Measurements from ENCODE around the gene AOPEP.
"Not testable (repeated sequence)": the region's sequence is repeated elsewhere in the genome, so short reads cannot be mapped to it uniquely, and the experiment has no call there.

The AOPEP gene

GRCh38 chr9:95003689-95004410 is 277.4 kb downstream of the AOPEP start:
- peak; percentile 36 for DNase-seq

- peak; percentile 37 for DNase-seq
Measured at GRCh38 chr9:95004411-95005277, 278.1 kb downstream of the AOPEP start.

DNA sequence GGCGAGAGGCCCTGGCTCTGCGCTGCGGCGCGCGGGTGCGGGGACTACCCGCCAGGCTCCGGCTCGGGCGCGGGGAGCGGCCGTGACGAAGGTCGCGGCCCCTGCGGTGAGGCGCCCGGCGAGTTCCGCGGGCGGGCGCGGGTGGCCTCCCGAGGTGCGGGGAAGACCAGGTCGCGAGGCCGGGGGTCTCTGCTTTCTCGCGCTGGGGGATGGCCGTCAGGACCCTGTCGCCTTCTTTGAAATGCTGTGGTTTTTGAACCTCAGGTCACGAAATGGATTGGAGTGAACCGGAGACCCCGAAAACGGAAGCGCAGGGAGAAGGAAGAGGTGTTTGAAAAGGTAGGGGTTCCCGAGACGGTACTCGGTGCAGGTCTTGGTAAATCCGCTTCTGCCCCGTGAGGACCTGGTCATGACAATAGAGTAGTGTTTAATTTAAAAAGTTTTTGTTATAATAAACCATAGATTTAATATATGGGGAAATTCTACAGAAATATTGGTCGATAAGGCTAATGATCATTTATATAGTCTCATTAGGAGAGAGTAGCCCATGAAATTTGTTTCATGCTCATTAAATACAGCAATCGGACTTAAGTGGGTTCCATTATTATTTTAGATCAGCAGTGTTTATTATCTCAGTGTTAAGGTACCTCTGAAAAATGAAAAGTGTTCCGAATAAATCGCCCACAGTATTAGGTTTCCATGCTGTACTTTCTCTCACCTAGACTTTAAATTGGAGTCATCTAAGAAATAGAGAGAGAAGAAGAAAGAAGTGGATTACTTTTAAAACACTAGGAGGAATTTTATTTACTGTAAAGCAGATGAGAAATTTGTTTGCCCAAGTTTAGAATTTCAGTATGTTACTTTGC is 279.0 kb downstream of the AOPEP start:
- no peak for DNase-seq

GRCh38 chr9:95007226-95007869 is 280.8 kb downstream of the AOPEP start:
- DNase-seq: no peak

DNA sequence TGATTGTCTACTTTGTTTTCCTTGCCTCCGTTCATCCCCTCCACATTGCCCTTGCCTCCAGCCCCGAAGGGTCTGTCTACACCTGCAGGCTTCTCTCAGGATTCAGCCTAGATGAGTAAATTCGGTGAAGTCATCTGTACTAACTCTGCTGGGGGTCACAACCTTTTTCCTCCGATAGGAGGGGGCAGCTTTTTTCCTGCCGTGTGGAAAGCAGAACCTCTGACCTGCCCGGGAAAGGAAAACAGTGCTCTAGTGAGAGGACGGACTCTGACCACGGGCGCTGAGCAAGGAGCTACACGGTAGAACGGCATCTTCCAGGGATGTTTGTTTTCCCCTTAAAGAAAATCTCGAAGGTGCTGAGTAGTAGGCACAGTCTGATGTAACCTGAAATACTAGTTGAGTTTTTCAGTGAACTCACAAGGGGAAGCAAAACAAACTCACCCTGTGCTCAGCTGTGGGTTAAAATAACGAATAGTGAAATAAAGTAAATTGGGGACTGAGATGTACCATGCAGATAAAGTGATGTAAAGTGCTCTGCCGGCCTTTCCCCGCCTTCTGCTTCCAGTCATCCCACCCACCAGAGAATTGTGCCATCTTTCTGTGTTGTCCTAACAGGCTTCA is 281.8 kb downstream of the AOPEP start:
- DNase-seq: no peak

GRCh38 chr9:95009459-95009858 is 283.0 kb downstream of the AOPEP start:
- DNase-seq: no peak

DNA sequence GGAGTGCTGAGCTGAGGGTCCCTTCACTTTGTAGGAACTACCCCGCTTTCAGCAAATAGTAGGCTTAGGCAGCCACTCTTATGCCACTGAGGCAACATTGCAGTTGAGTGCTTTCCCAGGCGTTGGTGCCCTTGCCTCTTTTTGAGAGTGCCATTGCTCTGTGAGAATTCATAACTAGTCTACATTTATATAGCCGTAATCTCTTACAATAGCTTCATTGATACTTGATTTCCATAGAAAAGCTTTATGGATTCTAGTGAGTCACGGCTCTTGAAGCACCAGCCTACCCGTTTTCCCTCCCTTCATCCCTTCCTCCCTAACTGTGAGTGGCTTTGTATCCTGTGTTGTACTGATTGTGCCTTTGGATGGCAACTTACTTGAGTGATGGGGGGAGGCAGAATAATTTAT is 283.9 kb downstream of the AOPEP start:
- no peak for DNase-seq

- DNase-seq: no peak
Measured at GRCh38 chr9:95012035-95012708, 285.7 kb downstream of the AOPEP start.

DNA sequence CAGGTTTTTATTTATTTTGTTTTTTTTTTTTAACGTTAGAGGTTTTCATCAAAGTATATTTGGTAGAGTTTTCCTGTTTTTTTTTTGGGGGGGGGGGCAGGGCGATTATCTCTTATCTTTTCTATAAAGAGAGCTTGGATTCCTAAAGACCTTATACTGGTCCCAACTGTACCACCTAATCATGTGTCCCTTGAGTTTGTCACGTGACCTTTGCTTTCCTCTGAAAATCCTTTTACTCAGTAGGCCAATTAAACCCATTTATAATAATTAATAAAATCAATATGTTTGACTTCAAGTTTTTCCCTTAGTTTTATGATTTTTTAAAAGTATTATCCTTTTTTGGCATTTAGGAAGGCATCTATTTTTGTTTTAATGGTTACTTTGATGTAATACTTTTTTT is 286.4 kb downstream of the AOPEP start:
- no peak for DNase-seq

- no peak for DNase-seq
Measured at GRCh38 chr9:95014917-95015316, 288.4 kb downstream of the AOPEP start.

DNA sequence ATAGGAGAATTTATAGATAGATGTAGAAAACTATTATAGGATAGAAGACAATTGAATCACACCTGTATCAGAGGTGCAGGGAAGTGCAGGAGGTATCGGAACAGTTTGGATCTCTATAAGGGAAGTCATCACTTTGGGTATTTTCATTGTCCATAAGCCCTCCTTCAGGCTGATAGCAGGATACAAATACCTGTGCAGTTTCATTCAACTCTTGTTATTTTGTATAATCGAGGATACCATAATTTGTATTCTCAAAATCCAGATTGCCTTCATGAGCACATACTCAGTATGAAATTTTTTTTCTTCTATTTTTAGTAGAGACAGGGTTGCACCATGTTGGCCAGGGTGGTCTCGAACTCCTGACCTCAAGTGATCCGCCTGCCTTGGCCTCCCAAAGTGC is 289.1 kb downstream of the AOPEP start:
- no peak for DNase-seq

GRCh38 chr9:95017062-95017461 is 290.6 kb downstream of the AOPEP start:
- DNase-seq: no peak

GRCh38 chr9:95017661-95018060 is 291.2 kb downstream of the AOPEP start:
- DNase-seq: no peak

DNA sequence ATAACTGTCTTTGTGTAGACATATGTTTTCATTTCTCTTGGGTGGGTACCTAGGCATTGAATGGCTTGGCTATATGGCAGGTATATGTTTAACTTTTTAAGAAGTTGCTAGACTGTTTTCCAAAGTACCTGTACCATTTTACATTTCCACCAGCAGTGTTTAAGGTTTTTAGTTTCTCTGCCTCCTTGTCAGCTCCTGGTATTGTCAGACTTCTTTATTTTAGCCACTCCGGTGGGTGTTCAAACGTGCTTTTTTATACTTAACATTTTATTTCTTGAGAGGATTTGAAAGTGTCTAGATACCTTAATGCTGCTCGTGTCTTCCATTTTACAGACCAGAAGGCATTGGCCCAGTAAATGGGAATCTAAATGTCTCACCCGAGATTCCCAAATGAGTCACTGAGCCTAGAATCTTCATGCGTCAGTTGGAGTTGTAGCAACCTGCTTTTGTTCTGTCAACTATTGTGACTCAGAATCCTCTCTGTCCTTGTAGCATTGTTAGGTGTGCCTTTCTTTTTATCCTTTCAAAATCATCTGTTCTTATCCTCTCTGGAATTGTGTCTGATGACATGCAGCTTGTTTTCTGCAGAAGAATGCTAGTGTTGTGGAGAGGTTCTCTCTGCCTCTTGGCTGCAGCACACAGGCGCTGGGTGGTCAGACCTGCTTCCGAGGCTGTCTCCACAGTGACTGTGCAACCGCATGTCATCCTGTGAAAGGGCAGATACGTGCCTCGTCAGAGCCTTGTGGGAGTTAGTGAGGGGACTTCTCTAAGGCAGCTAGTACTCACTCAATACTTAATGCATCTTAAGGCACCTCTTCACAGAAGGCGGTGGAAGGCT is 291.8 kb downstream of the AOPEP start:
- DNase-seq: peak; percentile 14

DNA sequence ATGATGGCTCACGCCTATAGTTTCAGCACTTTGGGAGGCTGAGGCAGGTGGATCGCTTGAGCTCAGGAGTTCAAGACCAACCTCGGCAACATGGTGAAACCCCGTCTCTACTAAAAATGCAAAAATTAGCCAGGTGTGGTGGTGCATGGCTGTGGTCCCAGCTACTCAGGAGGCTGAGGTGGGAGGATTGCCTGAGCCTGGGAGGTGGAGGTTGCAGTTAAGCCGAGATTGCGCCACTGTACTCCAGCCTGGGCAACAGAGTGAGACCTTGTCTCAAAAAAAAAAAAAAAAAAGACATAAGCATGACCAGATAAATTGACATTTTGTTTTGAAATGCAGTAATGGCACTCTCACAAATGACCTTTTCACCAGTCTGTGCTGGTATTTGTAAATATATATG is 294.1 kb downstream of the AOPEP start:
- not testable (repeated sequence) for DNase-seq

- no peak for DNase-seq
Measured at GRCh38 chr9:95021166-95021886, 294.8 kb downstream of the AOPEP start.

DNA sequence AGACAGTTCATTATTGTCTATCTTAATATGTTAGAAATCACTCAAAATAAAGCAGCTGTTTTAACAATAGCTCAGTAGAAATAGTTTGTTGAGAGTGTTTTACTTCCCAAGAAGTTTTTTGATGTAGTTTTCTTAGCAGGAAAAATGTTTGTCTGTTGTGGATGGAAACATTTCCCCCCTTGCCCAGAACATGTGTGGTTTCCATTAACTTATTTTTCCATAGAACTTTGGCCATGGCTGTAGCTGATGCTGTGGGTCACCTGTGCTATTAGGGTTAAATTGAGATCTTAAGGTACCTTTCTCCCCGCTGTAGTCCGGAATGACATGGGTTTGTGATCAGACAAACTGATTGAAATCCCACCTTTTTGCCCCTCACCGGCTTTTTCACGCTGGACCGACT is 296.2 kb downstream of the AOPEP start:
- no peak for DNase-seq

DNA sequence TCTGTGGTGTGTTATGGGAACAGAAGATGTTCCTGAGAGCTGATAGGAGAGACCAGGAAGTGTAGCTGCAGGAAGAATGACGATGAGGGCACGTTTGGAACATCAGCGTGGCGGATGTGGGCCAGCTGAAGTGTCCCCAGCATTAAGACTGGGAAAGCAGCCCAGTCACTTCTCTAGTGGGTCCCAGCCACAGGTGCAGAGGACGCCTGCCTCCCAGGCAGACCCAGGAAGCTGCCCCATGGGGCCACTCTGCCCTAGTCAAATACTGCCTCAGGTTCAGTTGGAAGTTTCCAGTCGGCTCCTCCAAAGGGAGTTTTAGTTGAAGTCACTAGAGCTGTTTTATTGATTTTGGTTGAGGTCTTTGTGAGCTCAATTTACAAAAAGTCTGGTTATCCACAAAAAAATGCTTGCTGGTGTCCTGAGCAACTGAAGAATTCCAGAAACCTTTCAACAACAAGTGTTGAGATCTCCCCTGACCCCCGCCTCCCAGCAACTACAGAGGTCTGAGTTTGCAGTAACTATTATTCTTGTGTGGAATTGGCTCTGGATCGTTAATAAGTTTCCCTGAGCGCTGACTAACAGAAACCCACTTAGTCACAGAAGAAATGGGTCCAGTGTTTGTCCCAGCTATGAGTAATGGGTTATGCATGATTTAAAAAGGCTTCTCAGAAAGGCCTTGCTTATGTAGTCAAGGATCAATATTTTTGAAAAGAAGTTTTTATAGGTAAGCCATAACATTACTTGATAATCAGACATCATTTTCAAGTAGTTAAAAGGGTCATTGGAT is 296.9 kb downstream of the AOPEP start:
- no peak for DNase-seq

GRCh38 chr9:95024097-95024671 is 297.7 kb downstream of the AOPEP start:
- DNase-seq: no peak
